GM12891 (cell line): Measurements from ENCODE around the gene WRAP73.

ENCODE experiments used
- DNase-seq: peaks from one replicate; pipeline ENCODE4 v3.0.0; 2011; ENCODE audit warnings: low spot score; ENCODE audit not compliant: insufficient read length
- FAIRE-seq: peaks from 2 replicates; lab custom pipeline; 2011; peaks lifted over from hg19 to GRCh38; lab: Jason Lieb, UNC
- PAX5 ChIP-seq: IDR thresholded peaks from 2 replicates; pipeline ENCODE4 v1.6.1; 2011; ENCODE audit warnings: low read length, moderate library complexity, mild to moderate bottlenecking; ENCODE audit not compliant: insufficient read depth, severe bottlenecking
- POLR2A ChIP-seq: IDR thresholded peaks from 2 replicates; pipeline ENCODE4 v1.6.1; 2011; ENCODE audit warnings: low read depth, low read length, control low read depth
- POLR2AphosphoS5 ChIP-seq: IDR thresholded peaks from 2 replicates; pipeline ENCODE4 v1.6.1; 2011; ENCODE audit warnings: low read depth, low read length, control low read depth
- POU2F2 ChIP-seq: IDR thresholded peaks from 2 replicates; pipeline ENCODE4 v1.6.1; 2011; ENCODE audit warnings: low read depth, mild to moderate bottlenecking, control low read depth, low read length, moderate library complexity
- SPI1 ChIP-seq: IDR thresholded peaks from 2 replicates; pipeline ENCODE4 v1.6.1; 2011; ENCODE audit warnings: low read depth, low read length, control low read depth
- TAF1 ChIP-seq: IDR thresholded peaks from 2 replicates; pipeline ENCODE4 v1.6.1; 2011; ENCODE audit warnings: low read depth, low read length, control low read depth

The WRAP73 gene

GRCh38 chr1:3641046-3641760 is 8.7 kb downstream of the WRAP73 start:
- no peak for FAIRE-seq
- no peak for TF ChIP-seq POLR2AphosphoS5
- TF ChIP-seq TAF1, result no peak
- TF ChIP-seq PAX5, result no peak
- TF ChIP-seq POU2F2, result no peak
- no peak for TF ChIP-seq POLR2A
- TF ChIP-seq SPI1, result no peak

GRCh38 chr1:3640121-3640837 is 9.6 kb downstream of the WRAP73 start:
- no peak for DNase-seq
- TF ChIP-seq TAF1 (no peak), SPI1 (no peak), POU2F2 (no peak), POLR2AphosphoS5 (no peak), POLR2A (no peak), PAX5 (no peak)
- no peak for FAIRE-seq

More at GRCh38 chr1:3641046-3641760, 8.7 kb downstream of the WRAP73 start:
- no peak for DNase-seq

- DNase-seq, result no peak
Observed at GRCh38 chr1:3639397-3639911, 10.4 kb downstream of the WRAP73 start.

DNA sequence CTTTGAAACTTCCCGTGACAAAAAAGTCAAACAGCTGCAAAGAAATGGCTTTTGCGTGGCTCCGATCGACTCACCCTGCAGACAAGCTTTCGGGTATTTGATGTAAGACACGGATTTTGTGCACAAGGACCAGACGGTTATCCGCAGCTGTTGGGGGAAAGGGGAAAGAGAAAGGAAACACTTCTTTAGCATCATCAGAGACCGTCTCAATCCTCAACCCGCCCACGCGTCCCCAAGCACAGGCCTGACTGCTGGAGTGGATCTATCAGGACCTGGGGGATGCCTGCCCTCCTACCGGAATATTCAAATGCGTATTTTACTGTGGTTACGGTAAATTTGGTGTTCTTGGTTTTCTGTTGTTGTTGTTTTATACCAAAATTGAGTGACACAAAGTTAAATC is 11.2 kb downstream of the WRAP73 start:
- FAIRE-seq (no peak), DNase-seq (no peak)
- TF ChIP-seq POLR2A (no peak), POU2F2 (peak; percentile 95)

More at GRCh38 chr1:3639397-3639911, 10.4 kb downstream of the WRAP73 start:
- FAIRE-seq, result no peak
- no peak for TF ChIP-seq PAX5
- TF ChIP-seq SPI1, result no peak
- no peak for TF ChIP-seq TAF1
- no peak for TF ChIP-seq POU2F2
- TF ChIP-seq POLR2AphosphoS5, result no peak
- no peak for TF ChIP-seq POLR2A

- DNase-seq (no peak), FAIRE-seq (no peak)
- TF ChIP-seq POLR2A (no peak), SPI1 (no peak), TAF1 (no peak), POU2F2 (no peak), PAX5 (no peak), POLR2AphosphoS5 (no peak)
Observed at GRCh38 chr1:3638027-3638426, 11.9 kb downstream of the WRAP73 start.

DNA sequence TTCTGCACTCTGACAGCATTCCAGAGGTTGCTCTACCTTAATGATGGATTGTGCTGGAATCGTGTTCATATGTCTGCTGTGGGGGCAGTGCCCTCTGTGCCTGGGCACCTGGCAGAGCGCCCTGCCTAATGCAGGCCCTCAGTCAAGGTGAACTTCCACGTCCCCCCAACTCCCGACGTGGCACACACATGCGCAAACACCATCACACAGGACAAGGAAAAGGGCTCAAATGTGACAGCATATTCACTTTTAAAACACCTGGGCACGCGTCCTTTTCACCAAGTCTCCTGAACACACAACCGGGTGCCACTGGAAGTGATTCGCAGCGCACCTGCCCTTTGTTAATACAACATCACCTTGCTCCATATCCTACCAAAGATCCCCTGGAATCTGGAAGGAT is 13.4 kb downstream of the WRAP73 start:
- FAIRE-seq, result no peak
- DNase-seq, result no peak
- TF ChIP-seq POU2F2 (no peak), SPI1 (no peak), PAX5 (no peak), TAF1 (no peak), POLR2AphosphoS5 (no peak), POLR2A (no peak)

DNA sequence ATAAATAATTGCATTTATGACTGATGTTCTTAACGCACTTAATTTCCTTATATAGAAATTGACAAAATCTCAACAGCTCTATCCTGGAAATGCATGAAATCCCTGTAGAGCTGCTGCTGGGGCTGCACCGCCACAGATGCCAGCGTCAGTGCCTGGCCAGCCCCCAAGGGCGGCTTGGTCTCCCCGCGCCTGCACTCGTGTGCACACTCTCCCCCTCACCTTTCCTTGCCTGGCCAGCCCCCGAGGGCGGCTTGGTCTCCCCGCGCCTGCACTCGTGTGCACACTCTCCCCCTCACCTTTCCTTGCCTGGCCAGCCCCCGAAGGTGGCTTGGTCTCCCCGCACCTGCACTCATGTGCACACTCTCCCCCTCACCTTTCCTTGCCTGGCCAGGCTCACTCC is 13.8 kb downstream of the WRAP73 start:
- no peak for FAIRE-seq
- TF ChIP-seq TAF1 (no peak), POU2F2 (no peak), SPI1 (no peak), PAX5 (no peak), POLR2AphosphoS5 (no peak), POLR2A (no peak)
- no peak for DNase-seq

DNA sequence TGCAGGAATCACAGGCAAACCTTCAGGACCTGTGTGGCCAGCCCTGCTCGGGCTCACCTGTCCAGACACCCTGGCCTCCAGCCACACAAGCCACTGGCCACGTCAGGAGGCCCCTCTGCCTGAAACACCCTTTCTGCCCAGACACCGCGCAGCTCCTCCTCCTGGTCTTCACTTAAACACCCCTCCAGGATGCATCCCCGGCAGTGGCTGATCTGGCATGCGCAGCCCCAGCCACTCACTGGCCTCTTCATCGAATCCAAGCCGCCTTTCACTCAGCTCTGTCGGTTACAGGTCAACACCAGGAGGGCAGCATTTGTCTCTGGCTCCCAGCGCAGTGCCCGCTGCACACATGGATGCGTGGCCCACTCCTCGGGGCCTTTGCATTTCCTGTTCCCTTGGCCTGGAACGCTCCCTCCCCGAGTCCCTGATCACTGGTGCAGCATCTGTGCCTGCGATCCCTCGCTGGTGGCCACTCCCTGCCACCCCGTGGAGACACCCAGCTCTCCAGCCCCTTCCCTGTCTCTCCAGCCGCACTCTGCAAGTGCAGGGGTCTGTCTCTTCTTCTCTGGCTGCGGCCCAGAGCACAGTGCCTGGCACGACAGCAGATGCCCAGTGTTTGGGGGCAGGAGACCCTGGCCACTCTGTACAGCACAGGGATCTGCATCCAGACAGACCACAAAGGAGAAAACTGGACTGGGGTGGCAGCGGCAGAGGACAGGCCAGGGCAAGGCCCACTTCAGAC is 15.7 kb downstream of the WRAP73 start:
- no peak for FAIRE-seq
- TF ChIP-seq POLR2AphosphoS5 (no peak), POU2F2 (no peak), TAF1 (no peak), PAX5 (no peak), POLR2A (no peak), SPI1 (no peak)

GRCh38 chr1:3633344-3634058 is 16.4 kb downstream of the WRAP73 start:
- DNase-seq (no peak), FAIRE-seq (no peak)
- TF ChIP-seq POLR2A, result no peak
- TF ChIP-seq POU2F2, result no peak
- no peak for TF ChIP-seq TAF1
- TF ChIP-seq SPI1, result no peak
- no peak for TF ChIP-seq PAX5
- no peak for TF ChIP-seq POLR2AphosphoS5

More for the DNA sequence above, 15.7 kb downstream of the WRAP73 start:
- DNase-seq, result no peak
